Measurements from ENCODE around the gene KLRG1. TPM values are rescaled to one million over a fixed set of nuclear protein-coding genes. Genes with fewer than 3 reads are reported as not detected.

The KLRG1 gene
- total RNA-seq, 1 donor from 2014 or later: 2.1 TPM

- peak; percentile 81 for TF ChIP-seq CTCF (IDR thresholded peaks at IDR 0.05; ENCODE audit: unreplicated experiment)
- Mint-ChIP-seq H3K4me3 (ENCODE audit: unreplicated experiment) (no peak overlapping the region), H3K4me1 (ENCODE audit: unreplicated experiment) (no peaks in the 10 kb centered on the region), H3K27ac (ENCODE audit: unreplicated experiment) (no peak overlapping the region), H3K27me3 (ENCODE audit: unreplicated experiment) (no peaks in the 10 kb centered on the region), H3K36me3 (ENCODE audit: low read depth, unreplicated experiment) (no peaks in the 10 kb centered on the region), H3K9me3 (ENCODE audit: unreplicated experiment) (no peaks in the 10 kb centered on the region)
- no peak for DNase-seq (ENCODE audit: low spot score)
Observed at GRCh38 chr12:9039397-9039977, 50.1 kb downstream of the KLRG1 start.

GRCh38 chr12:9040484-9041186 lies 51.3 kb downstream of the KLRG1 start:
- no peaks in the 10 kb centered on the region for H3K4me1 Mint-ChIP-seq (ENCODE audit: unreplicated experiment)
- no peak overlapping the region for H3K27ac Mint-ChIP-seq (ENCODE audit: unreplicated experiment)
- H3K4me3 Mint-ChIP-seq (ENCODE audit: unreplicated experiment): no peak overlapping the region
- no peaks in the 10 kb centered on the region for H3K9me3 Mint-ChIP-seq (ENCODE audit: unreplicated experiment)
- no peaks in the 10 kb centered on the region for H3K36me3 Mint-ChIP-seq (ENCODE audit: low read depth, unreplicated experiment)
- no peak for TF ChIP-seq CTCF (IDR thresholded peaks at IDR 0.05; ENCODE audit: unreplicated experiment)
- no peak for DNase-seq (ENCODE audit: low spot score)
- no peaks in the 10 kb centered on the region for H3K27me3 Mint-ChIP-seq (ENCODE audit: unreplicated experiment)

DNA sequence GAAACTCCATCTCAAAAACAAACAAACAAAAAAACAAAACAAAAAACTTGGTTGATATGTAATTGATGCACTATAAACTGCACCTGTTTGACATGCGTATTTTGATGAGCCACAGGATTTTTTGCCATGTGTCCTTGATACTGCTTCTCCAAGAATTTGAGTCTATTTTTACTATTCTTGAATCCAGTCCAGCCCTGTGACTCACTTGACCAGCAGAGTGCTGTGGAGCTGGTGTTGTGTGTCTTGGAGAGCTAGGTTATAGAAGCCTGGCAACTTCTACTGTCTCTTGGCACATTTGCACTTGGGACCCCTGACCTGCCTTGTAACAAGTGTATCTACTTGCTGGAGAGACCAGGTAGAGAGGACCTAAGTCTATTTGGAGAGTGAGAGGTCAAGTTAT lies 52.0 kb downstream of the KLRG1 start:
- H3K4me1 Mint-ChIP-seq (ENCODE audit: unreplicated experiment): no peaks in the 10 kb centered on the region
- no peak for DNase-seq (ENCODE audit: low spot score)
- no peaks in the 10 kb centered on the region for H3K36me3 Mint-ChIP-seq (ENCODE audit: low read depth, unreplicated experiment)
- no peak for TF ChIP-seq CTCF (IDR thresholded peaks at IDR 0.05; ENCODE audit: unreplicated experiment)
- H3K4me3 Mint-ChIP-seq (ENCODE audit: unreplicated experiment): no peak overlapping the region
- H3K27me3 Mint-ChIP-seq (ENCODE audit: unreplicated experiment): peaks cover 1% of the 10 kb centered on the region
- no peaks in the 10 kb centered on the region for H3K9me3 Mint-ChIP-seq (ENCODE audit: unreplicated experiment)
- no peak overlapping the region for H3K27ac Mint-ChIP-seq (ENCODE audit: unreplicated experiment)

- H3K36me3 Mint-ChIP-seq (ENCODE audit: low read depth, unreplicated experiment): no peaks in the 10 kb centered on the region
- DNase-seq (ENCODE audit: low spot score): no peak
- H3K4me3 Mint-ChIP-seq (ENCODE audit: unreplicated experiment): no peak overlapping the region
- H3K4me1 Mint-ChIP-seq (ENCODE audit: unreplicated experiment): no peaks in the 10 kb centered on the region
- H3K9me3 Mint-ChIP-seq (ENCODE audit: unreplicated experiment): no peaks in the 10 kb centered on the region
- H3K27ac Mint-ChIP-seq (ENCODE audit: unreplicated experiment): no peak overlapping the region
- H3K27me3 Mint-ChIP-seq (ENCODE audit: unreplicated experiment): peaks cover 1% of the 10 kb centered on the region
- TF ChIP-seq CTCF (IDR thresholded peaks at IDR 0.05; ENCODE audit: unreplicated experiment): no peak
Observed at GRCh38 chr12:9043766-9044165, 54.4 kb downstream of the KLRG1 start.

DNA sequence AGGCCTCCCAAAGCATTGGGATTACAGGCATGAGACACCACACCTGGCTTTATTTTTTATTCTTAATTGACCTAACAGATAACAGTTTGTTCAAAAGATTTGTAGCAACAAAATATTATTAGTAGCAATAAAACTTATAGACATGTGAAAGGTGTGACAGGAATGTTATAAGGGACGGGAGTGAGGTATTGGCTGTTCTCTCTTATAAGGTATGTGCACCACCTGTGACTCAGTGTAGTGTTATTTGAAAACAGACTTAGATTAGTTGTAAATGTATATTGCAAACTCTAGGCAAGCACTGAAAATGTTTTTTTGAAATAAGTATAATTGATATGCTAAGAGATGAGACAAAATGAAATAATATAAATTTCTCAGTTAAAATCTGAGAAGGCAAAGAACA lies 57.8 kb downstream of the KLRG1 start:
- Mint-ChIP-seq H3K27ac (ENCODE audit: unreplicated experiment) (no peak overlapping the region), H3K36me3 (ENCODE audit: low read depth, unreplicated experiment) (no peaks in the 10 kb centered on the region), H3K27me3 (ENCODE audit: unreplicated experiment) (peaks cover 1% of the 10 kb centered on the region), H3K4me3 (ENCODE audit: unreplicated experiment) (no peak overlapping the region), H3K9me3 (ENCODE audit: unreplicated experiment) (no peaks in the 10 kb centered on the region), H3K4me1 (ENCODE audit: unreplicated experiment) (peaks cover 3% of the 10 kb centered on the region)
- no peak for DNase-seq (ENCODE audit: low spot score)
- TF ChIP-seq CTCF (IDR thresholded peaks at IDR 0.05; ENCODE audit: unreplicated experiment): no peak

Data from endothelial cell (in vitro differentiated cells).